Endothelial cell of hepatic sinusoid (primary cell): Measurements from ENCODE around the gene TNRC18.
"Not testable (repeated sequence)": the region's sequence is repeated elsewhere in the genome, so short reads cannot be mapped to it uniquely, and the experiment has no call there.

Experiments used
- in situ Hi-C: cut with HindIII; loops from 2 replicates; pipeline ENCODE4 v1.10.0; 2017; ENCODE audit warnings: low sequenced_read_pairs

The TNRC18 gene

GRCh38 chr7:5381071-5381772, 42.4 kb downstream of the TNRC18 start:
- in situ Hi-C loops = loop anchor here (5.0 kb wide), 1 partner anchor 39 kb away; no protein-coding TSS in a partner anchor

GRCh38 chr7:5380350-5381070, 43.1 kb downstream of the TNRC18 start:
- in situ Hi-C loops = loop anchor here (5.0 kb wide), 1 partner anchor 38 kb away; no protein-coding TSS in a partner anchor

DNA sequence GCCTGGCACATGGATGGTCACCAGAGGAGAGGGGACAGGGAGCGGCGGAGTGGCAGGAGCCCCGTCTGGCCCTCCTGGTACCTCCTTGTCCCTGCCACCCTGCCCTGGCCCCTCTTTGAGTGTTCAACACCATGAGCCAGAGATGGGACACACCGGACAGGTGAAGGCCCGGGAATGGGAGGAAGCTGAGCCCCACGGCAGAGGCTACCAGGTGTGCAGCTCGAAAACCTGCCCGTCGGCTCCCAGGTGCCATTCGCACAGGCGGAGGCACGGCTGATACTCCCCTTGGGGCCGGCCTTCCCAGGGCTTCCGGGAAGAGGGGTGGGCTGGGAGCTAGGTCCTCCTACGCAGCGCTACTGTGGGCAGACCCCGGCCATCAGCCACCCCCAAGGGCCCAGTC, 44.1 kb downstream of the TNRC18 start:
- in situ Hi-C loops = no loop called here

GRCh38 chr7:5377816-5378215, 45.8 kb downstream of the TNRC18 start:
- in situ Hi-C loops = no loop called here

GRCh38 chr7:5377279-5377678, 46.4 kb downstream of the TNRC18 start:
- in situ Hi-C loops = no loop called here

DNA sequence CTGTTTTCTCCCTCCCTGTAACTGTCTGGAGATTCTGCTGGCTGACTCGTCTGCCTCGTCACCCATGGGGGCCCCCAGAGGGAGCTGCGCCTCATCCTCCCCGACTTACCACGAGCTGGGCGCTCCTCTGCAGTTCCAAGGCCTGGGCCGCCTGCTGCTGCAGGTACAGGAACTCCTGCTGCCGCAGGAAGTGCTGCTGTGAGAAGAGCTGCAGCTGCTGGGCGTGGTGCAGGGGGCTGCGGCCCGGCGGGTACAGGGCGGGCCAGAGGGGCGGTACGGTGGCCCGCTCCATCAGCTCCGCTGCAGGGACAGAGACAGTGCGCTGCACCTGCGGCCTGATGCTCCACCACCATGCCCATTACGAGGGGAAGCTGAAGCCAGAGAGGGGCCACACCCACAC, 47.7 kb downstream of the TNRC18 start:
- in situ Hi-C loops = no loop called here

DNA sequence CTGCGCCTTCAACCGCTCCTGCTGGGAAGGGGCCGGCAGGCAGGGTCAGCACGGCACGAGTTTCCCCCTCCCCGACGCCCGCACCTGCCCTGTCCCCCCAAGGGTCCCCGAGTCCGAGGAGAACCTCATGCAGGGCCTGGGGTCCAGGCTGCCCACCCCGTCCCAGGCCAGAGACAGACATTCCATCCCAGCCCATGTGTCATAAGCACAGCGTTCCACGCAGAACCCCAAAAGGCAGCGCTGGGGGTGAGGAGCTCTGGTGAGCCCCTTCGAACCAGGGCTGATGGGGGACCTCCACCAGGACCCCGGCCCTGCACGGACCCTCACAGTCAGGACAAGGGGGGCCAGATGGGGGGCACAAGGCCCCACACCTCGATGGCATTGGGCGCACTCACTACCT, 49.2 kb downstream of the TNRC18 start:
- in situ Hi-C loops = no loop called here

- in situ Hi-C loops = no loop called here
These were observed 50.3 kb downstream of the TNRC18 start for GRCh38 chr7:5373300-5373699.

DNA sequence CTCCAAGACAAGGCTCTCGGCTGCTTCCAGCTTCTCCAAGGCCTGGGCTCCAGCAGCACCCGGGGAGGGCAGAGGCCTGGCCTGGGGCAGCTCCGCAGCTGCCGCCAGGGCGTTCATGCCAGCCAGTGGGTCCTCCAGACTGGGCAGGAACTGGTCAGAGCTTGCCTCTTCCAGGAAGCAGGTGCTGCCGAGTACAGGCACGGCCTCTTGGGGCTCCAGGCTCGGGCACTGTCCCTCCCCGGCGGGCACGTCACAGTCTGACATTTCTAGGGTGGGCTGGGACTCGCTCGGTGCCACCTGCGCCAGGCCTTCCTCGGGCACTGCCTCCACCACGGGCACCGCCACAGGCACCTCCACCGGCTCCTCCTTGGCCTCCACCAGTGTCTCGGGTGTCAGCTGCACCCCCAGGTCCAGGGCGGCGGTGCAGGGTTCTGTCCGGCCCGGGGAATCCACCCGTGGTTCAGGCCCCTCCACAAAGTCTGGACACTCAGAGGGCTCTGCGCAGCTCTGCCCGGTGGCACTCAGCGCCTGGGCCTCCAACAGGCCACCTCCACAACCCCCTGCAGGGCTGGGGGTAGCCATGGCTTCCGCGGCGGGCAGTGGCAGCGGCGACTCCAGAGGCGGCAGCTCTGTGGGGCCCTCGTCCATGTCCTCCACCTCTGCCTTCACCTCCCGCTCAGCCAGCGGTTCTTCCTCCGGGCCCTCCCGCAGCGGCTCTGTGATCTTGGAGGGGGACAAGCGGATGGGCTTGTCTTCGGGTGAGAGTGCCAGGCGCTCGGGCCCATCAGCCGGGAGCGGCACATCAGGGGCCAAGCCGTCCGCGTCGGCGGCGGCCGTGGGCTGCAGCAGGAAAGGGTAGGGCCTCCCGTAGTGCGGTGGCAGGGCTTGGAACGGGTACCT, 52.9 kb downstream of the TNRC18 start:
- in situ Hi-C loops = no loop called here

DNA sequence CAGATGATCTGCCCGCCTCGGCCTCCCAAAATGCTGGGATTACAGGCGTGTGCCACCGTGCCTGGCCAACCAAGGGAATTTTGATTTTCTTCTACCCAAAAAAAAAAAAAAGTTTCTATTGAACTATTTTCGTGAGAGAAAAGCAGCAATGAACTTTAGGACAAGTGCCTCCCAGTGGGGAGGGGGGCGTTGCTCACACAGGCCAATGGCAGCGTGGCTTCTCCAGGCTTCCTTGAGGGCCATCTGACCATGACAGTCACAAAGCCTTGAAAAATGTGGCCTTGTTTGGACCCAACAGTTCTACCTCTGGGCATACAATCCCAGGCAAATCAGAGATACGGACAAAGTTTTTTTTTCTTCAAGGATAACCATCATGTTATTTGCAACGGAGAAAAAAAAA, 56.0 kb downstream of the TNRC18 start:
- in situ Hi-C loops = no loop called here

GRCh38 chr7:5365976-5366625, 57.5 kb downstream of the TNRC18 start:
- in situ Hi-C loops = not testable (repeated sequence)

DNA sequence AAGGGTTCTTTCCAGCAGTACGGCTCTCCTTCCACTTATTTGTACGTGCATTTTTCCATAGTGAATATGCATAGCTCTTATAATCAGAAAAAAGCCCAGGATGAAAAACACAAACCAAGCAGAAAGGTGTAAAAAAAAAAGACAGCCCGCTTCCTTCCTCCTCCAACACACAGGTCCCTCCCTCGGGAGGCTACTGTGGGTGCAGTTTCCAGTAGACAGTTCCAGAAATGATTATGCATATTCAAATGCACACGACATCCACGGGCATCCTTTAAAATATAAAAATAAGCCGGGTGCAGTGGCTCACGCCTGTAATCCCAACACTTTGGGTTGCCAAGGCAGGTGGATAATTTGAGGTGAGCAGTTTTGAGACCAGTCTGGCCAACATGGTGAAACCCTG, 59.9 kb downstream of the TNRC18 start:
- in situ Hi-C loops = loop anchor here (5.0 kb wide), 2 partner anchors 59 to 334 kb away; partner anchors contain the start of gene TNRC18

DNA sequence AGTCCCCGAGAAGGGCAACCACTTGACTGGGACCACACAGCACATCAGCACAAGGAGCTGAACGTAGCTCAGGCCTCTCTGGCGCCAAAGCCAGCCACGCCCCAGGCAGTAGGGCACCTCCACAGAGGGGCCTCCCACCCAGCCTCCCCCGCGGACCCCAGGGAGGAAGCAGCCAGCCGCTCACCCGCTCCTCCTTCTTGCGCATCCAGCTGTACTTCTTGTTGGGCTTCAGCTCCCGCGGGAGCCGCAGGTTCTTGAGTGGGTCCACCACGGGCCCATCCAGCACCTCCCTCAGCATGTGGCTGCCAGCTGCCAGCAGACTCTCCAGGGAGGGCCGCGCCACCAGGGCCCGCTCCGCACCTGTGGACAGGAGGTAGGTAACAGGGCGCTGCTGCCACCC, 61.2 kb downstream of the TNRC18 start:
- in situ Hi-C loops = loop anchor here (5.0 kb wide), 2 partner anchors 60 to 335 kb away; partner anchors contain the start of gene TNRC18

- in situ Hi-C loops = loop anchor here (5.0 kb wide), 2 partner anchors 61 to 336 kb away; partner anchors contain the start of gene TNRC18
These were observed 62.0 kb downstream of the TNRC18 start for GRCh38 chr7:5361446-5362127.

- in situ Hi-C loops = loop anchor here (5.0 kb wide), 2 partner anchors 61 to 336 kb away; partner anchors contain the start of gene TNRC18
These were observed 62.7 kb downstream of the TNRC18 start for GRCh38 chr7:5360971-5361370.

GRCh38 chr7:5360451-5360850, 63.2 kb downstream of the TNRC18 start:
- in situ Hi-C loops = loop anchor here (5.0 kb wide), 2 partner anchors 62 to 337 kb away; partner anchors contain the start of gene TNRC18

GRCh38 chr7:5360021-5360420, 63.6 kb downstream of the TNRC18 start:
- in situ Hi-C loops = loop anchor here (5.0 kb wide), 2 partner anchors 62 to 337 kb away; partner anchors contain the start of gene TNRC18

DNA sequence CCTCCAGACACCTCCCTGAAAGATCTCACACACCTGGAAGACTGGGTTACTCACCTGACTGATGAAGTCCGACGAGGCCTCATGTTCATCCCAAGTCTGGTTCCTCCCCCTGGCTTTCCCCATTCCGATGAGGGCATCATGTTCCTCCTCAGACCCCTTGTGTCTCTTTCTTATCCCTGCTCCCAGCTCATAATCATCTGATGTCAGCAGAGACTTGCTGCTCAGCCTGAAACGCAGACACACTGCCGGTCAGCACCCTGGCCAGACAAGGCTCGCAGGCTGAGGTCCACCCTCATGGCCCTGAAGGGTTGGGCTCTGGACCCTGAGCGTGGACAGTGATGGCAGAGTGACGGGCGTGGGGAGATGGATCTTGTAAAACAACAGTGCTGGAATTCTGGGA, 64.3 kb downstream of the TNRC18 start:
- in situ Hi-C loops = loop anchor here (10.0 kb wide), 2 partner anchors 85 to 135 kb away; no protein-coding TSS in a partner anchor

DNA sequence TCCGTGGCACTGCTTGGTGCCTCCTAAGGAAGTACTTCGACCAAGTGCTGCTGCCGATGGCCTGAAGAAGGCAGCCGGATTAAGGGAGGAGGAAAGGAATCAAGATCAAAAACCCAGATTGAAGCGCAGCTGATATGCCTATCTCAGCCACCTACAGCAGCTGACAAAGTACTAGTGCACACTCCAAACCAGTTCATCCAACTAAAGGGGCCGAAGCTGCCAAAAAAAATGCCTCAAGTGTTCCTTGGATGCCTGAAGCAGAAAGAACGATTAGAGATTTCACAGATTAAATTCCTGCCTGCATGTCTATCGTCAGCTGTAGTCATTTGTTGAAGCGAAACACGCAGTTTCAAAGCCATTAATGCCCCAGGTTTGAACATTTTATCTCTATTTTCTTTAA, 65.7 kb downstream of the TNRC18 start:
- in situ Hi-C loops = loop anchor here (10.0 kb wide), 2 partner anchors 87 to 137 kb away; no protein-coding TSS in a partner anchor

DNA sequence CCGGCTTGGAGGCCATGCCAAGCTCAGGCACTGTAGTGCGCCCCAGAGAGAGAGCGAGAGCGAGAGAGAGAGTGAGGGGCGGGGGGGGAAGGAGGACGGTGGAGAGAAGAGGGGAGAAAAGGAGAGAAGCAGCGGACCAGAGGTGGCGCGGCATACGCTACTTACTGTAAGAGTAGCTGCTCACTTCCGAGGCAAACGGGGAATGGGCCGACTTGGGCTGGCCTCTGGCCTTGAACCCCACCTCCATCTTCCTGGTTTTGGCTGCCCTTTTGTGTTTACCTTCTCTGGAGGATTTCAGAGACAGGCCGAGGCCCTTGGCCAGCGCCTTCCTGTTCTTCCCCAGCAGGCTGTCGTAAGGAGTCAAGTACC, 66.9 kb downstream of the TNRC18 start:
- in situ Hi-C loops = loop anchor here (10.0 kb wide), 2 partner anchors 88 to 138 kb away; no protein-coding TSS in a partner anchor
